Bronchial epithelial cell (primary cell): ENCODE results near the gene YDJC. TPM values are rescaled to one million over a fixed set of nuclear protein-coding genes. Genes with fewer than 3 reads are reported as not detected.

ENCODE experiments used
- DNase-seq: peaks from one replicate; pipeline ENCODE4 v3.0.0-alpha.2; 2010; ENCODE audit warnings: low read depth
- FAIRE-seq: peaks from 2 replicates; lab custom pipeline; 2011; peaks lifted over from hg19 to GRCh38; lab: Jason Lieb, UNC
- H3K27me3 ChIP-seq: 2 replicates; pipeline ENCODE4 v1.5.1; 2011; ENCODE audit warnings: low read length; ENCODE audit not compliant: control insufficient read depth, insufficient read depth
- H3K36me3 ChIP-seq: 2 replicates; pipeline ENCODE4 v1.5.1; 2011; ENCODE audit warnings: low read length; ENCODE audit not compliant: control insufficient read depth, insufficient read depth
- H3K4me3 ChIP-seq: 2 replicates; pipeline ENCODE4 v1.5.1; 2011; ENCODE audit warnings: mild to moderate bottlenecking, low read depth, low read length, control low read depth
- total RNA-seq: library from RNA; depleted of rRNA; stranded (reverse); fragments of >200 nt; gene quantifications from 2 replicates; pipeline ENCODE4 v1.2.1, GENCODE V29; 2014
- TF ChIP-seq, protein P1 (sequence below): IDR thresholded peaks from 2 replicates; pipeline ENCODE4 v1.5.1; 2011; ENCODE audit warnings: mild to moderate bottlenecking, moderate library complexity, low read length, control low read depth, inconsistent platforms; ENCODE audit not compliant: insufficient read depth, severe bottlenecking

The YDJC gene
- total RNA-seq, 1 donor from 2014 or later: 67.9 TPM

DNA sequence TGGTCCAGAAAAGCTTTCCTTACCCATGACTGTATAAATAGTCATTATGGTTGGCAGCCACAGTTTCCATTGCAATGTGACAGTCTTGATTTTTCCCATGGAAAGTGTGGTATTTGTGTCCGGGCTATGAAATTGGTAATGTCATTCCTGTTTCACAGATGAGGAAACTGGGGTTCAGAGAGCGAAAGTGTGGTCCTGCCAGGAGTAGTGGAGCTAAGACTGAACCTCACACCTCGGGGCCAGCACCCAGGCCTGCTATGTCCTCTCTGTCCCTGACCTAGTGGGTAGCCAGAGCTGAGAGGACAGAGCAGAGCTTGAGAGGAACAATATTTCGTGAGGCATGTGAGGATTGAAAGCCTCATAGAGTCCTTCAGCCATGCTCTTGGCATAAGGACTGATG, 1.2 kb upstream of the YDJC start:
- no peak for DNase-seq
- TF ChIP-seq, protein P1, sequence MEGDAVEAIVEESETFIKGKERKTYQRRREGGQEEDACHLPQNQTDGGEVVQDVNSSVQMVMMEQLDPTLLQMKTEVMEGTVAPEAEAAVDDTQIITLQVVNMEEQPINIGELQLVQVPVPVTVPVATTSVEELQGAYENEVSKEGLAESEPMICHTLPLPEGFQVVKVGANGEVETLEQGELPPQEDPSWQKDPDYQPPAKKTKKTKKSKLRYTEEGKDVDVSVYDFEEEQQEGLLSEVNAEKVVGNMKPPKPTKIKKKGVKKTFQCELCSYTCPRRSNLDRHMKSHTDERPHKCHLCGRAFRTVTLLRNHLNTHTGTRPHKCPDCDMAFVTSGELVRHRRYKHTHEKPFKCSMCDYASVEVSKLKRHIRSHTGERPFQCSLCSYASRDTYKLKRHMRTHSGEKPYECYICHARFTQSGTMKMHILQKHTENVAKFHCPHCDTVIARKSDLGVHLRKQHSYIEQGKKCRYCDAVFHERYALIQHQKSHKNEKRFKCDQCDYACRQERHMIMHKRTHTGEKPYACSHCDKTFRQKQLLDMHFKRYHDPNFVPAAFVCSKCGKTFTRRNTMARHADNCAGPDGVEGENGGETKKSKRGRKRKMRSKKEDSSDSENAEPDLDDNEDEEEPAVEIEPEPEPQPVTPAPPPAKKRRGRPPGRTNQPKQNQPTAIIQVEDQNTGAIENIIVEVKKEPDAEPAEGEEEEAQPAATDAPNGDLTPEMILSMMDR: no peak
- FAIRE-seq: no peak
- no peak overlapping the region for H3K4me3 ChIP-seq
- H3K36me3 ChIP-seq: peaks cover 11% of the 10 kb centered on the region
- H3K27me3 ChIP-seq: no peaks in the 10 kb centered on the region

GRCh38 chr22:21628386-21629254, 1.2 kb downstream of the YDJC start:
- Histone ChIP-seq H3K36me3 (peaks cover 11% of the 10 kb centered on the region), H3K4me3 (peak overlapping the region; percentile 97), H3K27me3 (no peaks in the 10 kb centered on the region)
- DNase-seq (no peak), FAIRE-seq (no peak)
- TF ChIP-seq, protein P1: no peak

- TF ChIP-seq, protein P1: no peak
- no peak for DNase-seq
- Histone ChIP-seq H3K4me3 (no peak overlapping the region), H3K27me3 (no peaks in the 10 kb centered on the region), H3K36me3 (peaks cover 11% of the 10 kb centered on the region)
- no peak for FAIRE-seq
Observed at GRCh38 chr22:21626735-21627469, 2.9 kb downstream of the YDJC start.

DNA sequence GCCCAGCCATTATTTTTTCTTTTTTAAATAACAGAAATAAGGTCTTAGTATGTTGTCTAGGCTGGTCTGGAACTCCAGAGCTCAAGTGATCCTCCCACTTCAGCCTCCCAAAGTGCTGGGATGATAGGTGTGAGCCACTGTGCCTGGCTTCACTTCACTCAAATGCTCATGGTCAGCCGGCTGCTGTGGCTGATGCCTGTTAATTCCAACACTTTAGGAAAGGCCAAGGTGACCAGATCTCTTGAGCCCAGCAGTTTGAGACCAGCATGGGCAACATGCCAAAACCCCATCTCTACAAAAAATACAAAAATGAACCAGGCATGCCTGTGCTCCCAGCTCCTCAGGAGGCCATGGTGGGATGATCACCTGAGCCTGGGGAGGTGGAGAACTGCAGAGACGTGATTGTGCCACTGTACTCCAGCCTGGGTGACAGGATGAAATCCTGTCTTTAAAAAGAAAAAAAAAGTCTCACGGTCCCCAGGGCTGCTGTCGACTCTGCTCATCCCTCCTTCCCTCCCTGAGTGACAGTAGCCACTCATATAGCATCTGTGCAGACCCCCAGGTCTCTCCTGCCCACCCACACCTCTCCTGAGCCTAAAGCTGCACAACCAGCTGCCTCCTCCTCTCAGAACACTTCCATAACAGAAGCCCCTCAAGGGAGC, 3.6 kb downstream of the YDJC start:
- peaks cover 11% of the 10 kb centered on the region for H3K36me3 ChIP-seq
- TF ChIP-seq, protein P1: no peak
- no peak overlapping the region for H3K4me3 ChIP-seq
- FAIRE-seq: no peak
- no peaks in the 10 kb centered on the region for H3K27me3 ChIP-seq
- DNase-seq: no peak

- H3K4me3 ChIP-seq: no peak overlapping the region
- H3K27me3 ChIP-seq: no peaks in the 10 kb centered on the region
- H3K36me3 ChIP-seq: peaks cover 14% of the 10 kb centered on the region
- TF ChIP-seq, protein P1: no peak
- FAIRE-seq (no peak), DNase-seq (no peak)
Observed at GRCh38 chr22:21624880-21625791, 4.7 kb downstream of the YDJC start.
